Measurements from ENCODE around the gene MED12L. TPM values are rescaled to one million over a fixed set of nuclear protein-coding genes. Genes with fewer than 3 reads are reported as not detected.

Gene MED12L
- total and polyA plus RNA-seq, 10 of the 15 experiments (the other 5 are each of a cell fraction or from before 2014, with no cell fraction given): 0.01 to 0.06 (median 0.03) TPM; not detected in 2

- 0 out of 4 replicates have a peak, but pooled peaks cover 0 to 3% of the 10 kb centered on the region in 2 experiments for H3K27me3 ChIP-seq (replicated peaks in 1 of 2; ENCODE audit: control insufficient read depth in 2 of 2, insufficient read depth in 2 of 2, low read length in 1 of 2)
- in situ Hi-C loops (cut with MboI) (no loop called here), intact Hi-C loops (cut with micrococcal nuclease; ENCODE audit: unreplicated experiment) (no loop called here)
- no peaks in the 10 kb centered on the region for H3K79me2 ChIP-seq (ENCODE audit: control insufficient read depth, insufficient read depth, low read length)
- 27% methylated on average over 10 of the region's 10 CpGs for WGBS (ENCODE audit: insufficient coverage, insufficient replicate concordance, low lambda C conversion rate, missing lambda C conversion rate)
- RAD21 ChIA-PET (ENCODE audit: unreplicated experiment): interaction anchor here (0.6 to 1.1 kb wide), 4 partner anchors 11 to 100 kb away, joined by 3 to 4 read pairs (median 3); no protein-coding TSS in a partner anchor
- H2AFZ ChIP-seq (ENCODE audit: control insufficient read depth, low read depth, low read length): no peak overlapping the region
- no peaks in the 10 kb centered on the region for H4K20me1 ChIP-seq (ENCODE audit: control insufficient read depth, insufficient read depth)
- no peak overlapping the region for H3K4me2 ChIP-seq (ENCODE audit: control insufficient read depth, insufficient read depth)
- no peaks in the 10 kb centered on the region for H3K4me1 ChIP-seq (ENCODE audit: control insufficient read depth, insufficient read depth, low read length)
- SMC1A ChIA-PET (ENCODE audit: uncharacterized antibody, unreplicated experiment): interaction anchor here (0.6 to 1.5 kb wide), 5 partner anchors 23 to 101 kb away, joined by 3 to 5 read pairs (median 3); no protein-coding TSS in a partner anchor
- no peaks in the 10 kb centered on the region for H3K9me3 ChIP-seq (replicated peaks; ENCODE audit: control insufficient read depth, insufficient read depth, low read length)
- H3K9ac ChIP-seq (ENCODE audit: control insufficient read depth, insufficient read depth, low read length): no peak overlapping the region
- FAIRE-seq (no peak), ATAC-seq (peak; percentile 32), DNase-seq (ENCODE audit: low read depth, low spot score) (no peak)
- no peaks in the 10 kb centered on the region for H3K36me3 ChIP-seq (ENCODE audit: control insufficient read depth in 2 of 2, insufficient read depth in 2 of 2, low read length in 1 of 2)
- no peak overlapping the region for H3K4me3 ChIP-seq
- H3K27ac ChIP-seq (ENCODE audit: control insufficient read depth, insufficient read depth): no peak overlapping the region
- POLR2A ChIA-PET: no interaction called here
- no TSS peak for BruUV-seq (replicated peaks)
- TF ChIP-seq RFX5 (IDR thresholded peaks at IDR 0.05; ENCODE audit: low read depth, low read length) (no peak), NFYB (IDR thresholded peaks at IDR 0.05; ENCODE audit: insufficient read depth, low read depth, low read length) (no peak), CEBPB (IDR thresholded peaks at IDR 0.05; ENCODE audit: borderline replicate concordance in 1 of 2, low read depth in 2 of 2, low read length in 2 of 2) (no peak), RAD21 (IDR thresholded peaks at IDR 0.05; ENCODE audit: insufficient read depth, low read depth, low read length) (no peak), PAX8 (IDR thresholded peaks at IDR 0.05) (no peak), SIX5 (IDR thresholded peaks at IDR 0.05; ENCODE audit: low read depth, low read length, severe bottlenecking) (no peak), PML (IDR thresholded peaks at IDR 0.05; ENCODE audit: low read length) (no peak), MXI1 (IDR thresholded peaks at IDR 0.05; ENCODE audit: low read depth, low read length) (no peak), TARDBP (IDR thresholded peaks at IDR 0.05; ENCODE audit: borderline replicate concordance) (no peak), CREB1 (IDR thresholded peaks at IDR 0.05; ENCODE audit: low read depth) (no peak), SMAD1 (IDR thresholded peaks at IDR 0.05; ENCODE audit: low read depth, partially characterized antibody) (no peak), ZBED1 (IDR thresholded peaks at IDR 0.05; ENCODE audit: borderline replicate concordance) (no peak)
- TF ChIP-seq, protein P1, sequence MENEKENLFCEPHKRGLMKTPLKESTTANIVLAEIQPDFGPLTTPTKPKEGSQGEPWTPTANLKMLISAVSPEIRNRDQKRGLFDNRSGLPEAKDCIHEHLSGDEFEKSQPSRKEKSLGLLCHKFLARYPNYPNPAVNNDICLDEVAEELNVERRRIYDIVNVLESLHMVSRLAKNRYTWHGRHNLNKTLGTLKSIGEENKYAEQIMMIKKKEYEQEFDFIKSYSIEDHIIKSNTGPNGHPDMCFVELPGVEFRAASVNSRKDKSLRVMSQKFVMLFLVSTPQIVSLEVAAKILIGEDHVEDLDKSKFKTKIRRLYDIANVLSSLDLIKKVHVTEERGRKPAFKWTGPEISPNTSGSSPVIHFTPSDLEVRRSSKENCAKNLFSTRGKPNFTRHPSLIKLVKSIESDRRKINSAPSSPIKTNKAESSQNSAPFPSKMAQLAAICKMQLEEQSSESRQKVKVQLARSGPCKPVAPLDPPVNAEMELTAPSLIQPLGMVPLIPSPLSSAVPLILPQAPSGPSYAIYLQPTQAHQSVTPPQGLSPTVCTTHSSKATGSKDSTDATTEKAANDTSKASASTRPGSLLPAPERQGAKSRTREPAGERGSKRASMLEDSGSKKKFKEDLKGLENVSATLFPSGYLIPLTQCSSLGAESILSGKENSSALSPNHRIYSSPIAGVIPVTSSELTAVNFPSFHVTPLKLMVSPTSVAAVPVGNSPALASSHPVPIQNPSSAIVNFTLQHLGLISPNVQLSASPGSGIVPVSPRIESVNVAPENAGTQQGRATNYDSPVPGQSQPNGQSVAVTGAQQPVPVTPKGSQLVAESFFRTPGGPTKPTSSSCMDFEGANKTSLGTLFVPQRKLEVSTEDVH (IDR thresholded peaks at IDR 0.05; ENCODE audit: low read depth, partially characterized antibody): no peak
- CTCF ChIA-PET: interaction anchor here (0.7 to 3.2 kb wide), 16 partner anchors 10 to 548 kb away, joined by 3 to 20 read pairs (median 4); no protein-coding TSS in a partner anchor
These were observed 243.0 kb downstream of the MED12L start for GRCh38 chr3:151328298-151328995.

Data from GM12878 (cell line).